GM20000 (cell line): ENCODE measurements around the gene ARHGAP27.
"Not testable (repeated sequence)": the region's sequence is repeated elsewhere in the genome, so short reads cannot be mapped to it uniquely, and the experiment has no call there.

Source experiments
- DNase-seq: peaks from one replicate; pipeline ENCODE4 v3.0.0; 2012; ENCODE audit warnings: low spot score
- CTCF ChIP-seq: IDR thresholded peaks from 2 replicates; pipeline ENCODE4 v1.5.1; 2012; ENCODE audit warnings: mild to moderate bottlenecking, control low read depth; ENCODE audit errors: extremely low read depth, missing control alignments

The ARHGAP27 gene, protein sequence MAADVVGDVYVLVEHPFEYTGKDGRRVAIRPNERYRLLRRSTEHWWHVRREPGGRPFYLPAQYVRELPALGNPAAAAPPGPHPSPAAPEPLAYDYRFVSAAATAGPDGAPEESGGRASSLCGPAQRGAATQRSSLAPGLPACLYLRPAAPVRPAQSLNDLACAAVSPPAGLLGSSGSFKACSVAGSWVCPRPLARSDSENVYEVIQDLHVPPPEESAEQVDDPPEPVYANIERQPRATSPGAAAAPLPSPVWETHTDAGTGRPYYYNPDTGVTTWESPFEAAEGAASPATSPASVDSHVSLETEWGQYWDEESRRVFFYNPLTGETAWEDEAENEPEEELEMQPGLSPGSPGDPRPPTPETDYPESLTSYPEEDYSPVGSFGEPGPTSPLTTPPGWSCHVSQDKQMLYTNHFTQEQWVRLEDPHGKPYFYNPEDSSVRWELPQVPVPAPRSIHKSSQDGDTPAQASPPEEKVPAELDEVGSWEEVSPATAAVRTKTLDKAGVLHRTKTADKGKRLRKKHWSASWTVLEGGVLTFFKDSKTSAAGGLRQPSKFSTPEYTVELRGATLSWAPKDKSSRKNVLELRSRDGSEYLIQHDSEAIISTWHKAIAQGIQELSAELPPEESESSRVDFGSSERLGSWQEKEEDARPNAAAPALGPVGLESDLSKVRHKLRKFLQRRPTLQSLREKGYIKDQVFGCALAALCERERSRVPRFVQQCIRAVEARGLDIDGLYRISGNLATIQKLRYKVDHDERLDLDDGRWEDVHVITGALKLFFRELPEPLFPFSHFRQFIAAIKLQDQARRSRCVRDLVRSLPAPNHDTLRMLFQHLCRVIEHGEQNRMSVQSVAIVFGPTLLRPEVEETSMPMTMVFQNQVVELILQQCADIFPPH

DNA sequence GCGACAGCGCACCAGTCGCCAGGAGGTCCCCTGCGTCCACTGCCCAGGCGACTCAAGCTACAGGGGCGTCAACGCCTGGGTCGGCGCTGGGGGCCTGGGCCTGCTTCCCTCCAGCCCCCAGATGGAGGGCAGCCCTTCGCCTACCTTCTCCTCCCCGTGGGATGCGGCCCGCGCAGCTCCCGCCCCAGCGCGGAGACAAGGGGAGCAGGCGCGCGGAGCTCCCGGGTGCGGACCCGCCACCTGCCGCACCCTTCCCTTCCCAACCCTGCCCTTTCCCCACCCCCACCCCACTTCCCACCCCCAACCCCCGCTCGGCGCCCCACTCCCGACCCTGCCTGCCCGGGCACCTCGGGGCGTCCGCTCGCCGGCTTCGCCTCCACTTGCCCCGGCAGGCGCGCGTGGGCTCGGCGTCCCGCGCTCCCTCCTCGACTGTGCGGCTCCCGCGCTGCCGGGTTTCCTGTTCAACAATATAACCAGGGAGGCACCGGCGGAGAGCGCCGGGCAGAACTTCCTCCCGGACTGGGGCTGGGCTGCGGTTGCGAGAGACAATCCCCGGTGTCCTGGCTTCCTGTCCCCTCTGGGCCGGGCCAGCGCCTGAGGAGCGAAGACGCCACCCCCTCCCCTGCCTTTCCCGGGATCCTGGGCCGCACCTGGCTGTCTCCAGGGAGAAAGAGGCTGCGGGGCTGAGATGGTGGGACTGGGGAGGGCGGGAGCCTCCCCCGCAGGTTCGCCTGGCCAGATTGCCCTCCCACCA is at the start of gene ARHGAP27:
ARHGAP27 (minus strand) TSS at position 466 of the 754 bp plus-strand sequence. CDS start 2,591 bp downstream, outside the sequence.
- no peak for TF ChIP-seq CTCF
- DNase-seq = no peak

DNA sequence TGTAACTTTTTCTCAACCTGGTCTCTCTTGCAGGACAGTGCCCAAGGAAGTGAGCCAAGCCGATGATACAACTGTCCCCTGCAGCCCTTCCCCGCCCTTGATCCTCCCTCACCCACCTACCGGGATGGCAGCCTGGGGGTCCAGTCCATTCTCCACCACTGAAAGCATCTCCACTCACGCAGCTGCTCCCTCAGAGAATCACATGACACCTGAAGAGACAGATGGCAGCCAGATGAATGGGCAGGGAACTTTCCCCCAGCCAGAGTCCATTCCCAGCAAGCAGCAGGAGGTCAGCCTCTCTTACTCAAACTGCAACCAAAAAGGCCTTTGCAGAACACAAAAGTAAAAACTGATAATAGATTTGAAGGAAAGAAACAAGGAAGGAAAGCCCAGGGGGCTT is 49.6 kb upstream of the ARHGAP27 start:
- DNase-seq = not testable (repeated sequence)

GRCh38 chr17:45475436-45475835 is 42.8 kb upstream of the ARHGAP27 start:
- DNase-seq = not testable (repeated sequence)

- DNase-seq = not testable (repeated sequence)
Observed at GRCh38 chr17:45472249-45472648, 39.6 kb upstream of the ARHGAP27 start.

DNA sequence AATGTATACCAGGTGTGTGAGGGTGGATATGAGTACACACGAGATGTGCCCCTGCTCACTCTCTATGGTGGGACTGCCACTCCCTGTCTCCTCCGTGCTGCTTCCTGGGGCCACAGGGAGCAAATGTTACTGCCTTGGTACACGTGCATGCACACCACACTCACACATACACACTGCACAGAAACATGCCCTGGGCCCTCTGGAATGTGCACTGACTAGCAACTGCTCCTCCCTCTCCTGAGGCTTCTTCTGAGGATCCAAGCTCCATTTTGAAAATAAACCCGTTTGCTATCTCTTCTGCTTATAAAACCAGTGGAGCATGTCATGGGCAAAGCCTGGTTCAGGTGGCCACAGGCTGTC is 36.5 kb upstream of the ARHGAP27 start:
- DNase-seq = not testable (repeated sequence)

DNA sequence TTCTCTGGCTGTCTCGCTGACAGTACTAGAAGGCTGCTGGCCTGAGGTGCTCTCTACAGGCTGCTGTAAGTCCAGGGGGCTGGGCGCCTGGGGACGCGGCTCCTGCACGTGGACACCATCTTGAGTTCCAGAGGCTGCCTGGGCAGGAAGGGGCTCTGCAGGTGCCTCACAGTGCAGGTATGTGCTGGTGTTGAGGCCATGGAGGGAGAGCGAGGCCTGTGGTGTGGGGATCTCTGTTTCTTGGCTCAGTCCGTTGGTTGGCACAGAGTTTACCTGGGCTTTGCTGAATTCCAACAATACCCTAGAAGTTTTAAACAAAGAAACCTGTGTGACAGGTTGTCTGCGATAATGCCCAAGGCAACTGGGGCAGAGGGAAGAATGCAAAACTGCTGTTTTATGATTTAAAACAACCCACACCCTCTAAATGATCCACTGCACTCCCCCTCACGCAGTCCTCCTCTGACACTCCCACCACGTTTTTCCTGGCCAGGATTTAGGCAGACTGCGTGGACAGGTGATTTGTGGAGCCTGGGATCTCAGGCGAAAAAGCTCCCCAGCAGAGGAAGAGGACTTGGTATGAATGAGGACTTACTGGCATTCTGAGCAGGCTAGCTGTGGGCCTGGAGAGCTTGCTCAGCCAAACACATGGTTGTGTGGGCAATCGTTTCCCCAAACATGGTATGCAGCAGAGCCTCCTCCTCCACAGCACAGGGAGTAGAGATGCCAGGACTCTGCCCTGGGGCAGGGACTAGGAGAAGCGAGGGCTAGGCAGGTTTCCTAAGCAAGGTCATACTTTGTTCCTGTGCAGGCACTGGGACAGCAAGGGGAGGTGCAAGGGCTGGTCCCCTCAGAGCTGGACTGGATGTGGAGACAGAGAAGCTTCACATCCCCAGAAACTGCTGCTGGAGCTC is 35.9 kb upstream of the ARHGAP27 start:
- DNase-seq = not testable (repeated sequence)

- not testable (repeated sequence) for DNase-seq
Observed at GRCh38 chr17:45461524-45462327, 29.1 kb upstream of the ARHGAP27 start.

GRCh38 chr17:45460422-45460821 is 27.8 kb upstream of the ARHGAP27 start:
- DNase-seq = not testable (repeated sequence)

- DNase-seq = not testable (repeated sequence)
Observed at GRCh38 chr17:45454341-45454740, 21.7 kb upstream of the ARHGAP27 start.

DNA sequence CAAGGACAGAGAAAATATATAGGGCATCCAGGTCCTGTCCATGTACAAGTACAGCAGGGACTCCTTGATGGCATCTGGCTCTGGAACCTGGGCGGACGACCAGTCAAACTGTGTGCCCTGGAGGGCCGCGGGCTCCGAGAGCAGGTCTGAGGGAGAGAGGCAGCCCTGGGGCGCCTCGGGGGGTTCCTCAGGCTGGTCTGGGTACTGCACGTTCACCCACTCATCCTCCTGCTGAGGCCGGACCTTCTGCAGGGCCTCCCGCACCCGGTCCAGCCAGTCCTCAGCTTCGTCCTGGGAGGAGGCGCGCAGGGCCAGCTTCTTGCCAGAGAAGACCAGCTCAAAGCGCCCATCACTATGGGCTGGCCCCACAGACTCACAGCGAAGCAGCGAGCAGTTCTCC is 21.1 kb upstream of the ARHGAP27 start:
- not testable (repeated sequence) for DNase-seq

DNA sequence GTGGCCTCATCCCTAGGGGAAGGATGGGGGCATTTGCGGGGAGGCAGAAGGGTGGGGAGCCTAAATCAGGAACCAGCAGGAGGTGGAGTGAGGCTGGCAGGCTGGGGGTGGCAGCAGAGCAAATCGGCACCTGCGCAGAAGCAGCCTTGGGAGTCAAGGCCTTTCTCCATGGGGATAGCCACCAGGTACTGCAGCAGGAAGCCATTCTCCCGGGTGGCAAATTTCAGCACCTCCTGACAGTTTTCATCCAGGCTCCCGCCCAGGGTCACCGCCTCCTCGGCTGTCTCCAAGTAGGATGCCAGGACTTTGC is 20.5 kb upstream of the ARHGAP27 start:
- DNase-seq = not testable (repeated sequence)

GRCh38 chr17:45452329-45453224 is 19.9 kb upstream of the ARHGAP27 start:
- not testable (repeated sequence) for DNase-seq

DNA sequence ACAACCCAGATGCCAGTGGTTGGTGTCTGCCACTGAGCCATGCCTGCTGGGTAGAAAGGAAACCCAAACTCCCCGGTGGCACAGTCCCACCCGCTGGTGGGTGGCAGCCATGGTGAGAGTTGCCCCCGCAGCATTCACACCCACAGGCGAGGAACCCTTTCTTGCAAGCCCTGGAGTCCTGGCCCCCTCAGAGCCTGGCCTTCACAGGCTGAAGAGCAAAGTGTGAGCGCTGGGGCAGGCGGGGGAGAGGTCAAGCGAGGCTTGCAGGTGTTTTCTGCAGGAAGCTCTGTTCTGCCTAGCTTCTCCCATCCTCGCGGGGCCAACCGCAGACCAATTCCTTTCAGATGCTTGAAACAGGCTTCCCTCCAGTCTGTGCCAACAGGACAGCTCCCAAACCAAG is 19.0 kb upstream of the ARHGAP27 start:
- DNase-seq = not testable (repeated sequence)
